Psoas muscle (tissue), 8 donors: Measurements from ENCODE around the gene CNTNAP3. TPM values are rescaled to one million over a fixed set of nuclear protein-coding genes. Genes with fewer than 3 reads are reported as not detected.
"Not testable (repeated sequence)": the region's sequence is repeated elsewhere in the genome, so short reads cannot be mapped to it uniquely, and the experiment has no call there.

Source experiments
- ATAC-seq, 4 donors: fragments of 200-7000 bp; cut with Tn5 transposase; one replicate each; pipeline ENCODE4 v1.9.1; 2020; ENCODE audit warnings: moderate library complexity in 3 of 4, mild to moderate bottlenecking in 2 of 4
- DNase-seq, 2 donors: peaks; one replicate each; pipeline ENCODE4 v3.0.0-alpha.2; 2020
- H3K27ac ChIP-seq: fragments of 200-600 bp; one replicate; pipeline ENCODE4 v1.8.0; 2022
- H3K27me3 ChIP-seq, 3 donors: fragments of 200-600 bp in 1 of 3; one replicate each; pipeline versions ENCODE4 v1.6.1 to v1.8.0; 2013 to 2022; ENCODE audit warnings: low read length in 2 of 3, mild to moderate bottlenecking in 2 of 3, moderate library complexity in 1 of 3; ENCODE audit not compliant: insufficient read depth in 3 of 3
- H3K36me3 ChIP-seq, 2 donors: fragments of 200-600 bp in 1 of 2; one replicate each; pipeline versions ENCODE4 v1.6.1 to v1.8.0; 2013 to 2022; ENCODE audit warnings: low read depth in 1 of 2, mild to moderate bottlenecking in 1 of 2, moderate library complexity in 1 of 2; ENCODE audit not compliant: insufficient read depth in 1 of 2
- H3K4me1 ChIP-seq: fragments of 200-600 bp; one replicate; pipeline ENCODE4 v1.8.0; 2022
- H3K4me3 ChIP-seq: fragments of 200-600 bp; one replicate; pipeline ENCODE4 v1.8.0; 2022; ENCODE audit warnings: mild to moderate bottlenecking
- H3K9me3 ChIP-seq: fragments of 200-600 bp; one replicate; pipeline ENCODE4 v1.8.0; 2022
- WGBS, 3 donors: extraction: QIAGEN DNeasy Blood & Tissue Kit; methylation state at CpG; one replicate each; pipeline versions ENCODE4 v1.1.6 to v1.1.7; 2013; 5-methylcytosine and 5-hydroxymethylcytosine counted together
- intact Hi-C, 2 donors: fragments of 100-400 bp; cut with DNase I; formaldehyde crosslinking; loops; one replicate each; pipeline versions ENCODE4 v1.11.0 to v1.14.2; 2022
- polyA plus RNA-seq, 3 donors: library from polyadenylated mRNA; stranded (reverse); fragments of 200-250 nt; gene quantifications; one replicate each; pipeline ENCODE4 v1.2.3, GENCODE V29; 2013
- total RNA-seq, 4 donors: library from RNA; stranded (reverse); fragmentation: NEBNext Ultra II Directional in 2 of 4; extraction: Animal tissue kit (Norgen Biotek cat#: 25700) in 2 of 4; gene quantifications; one replicate each; pipeline versions ENCODE4 v1.2.1 to v1.2.4, GENCODE V29; 2021 to 2023
- TF ChIP-seq, protein P1 (sequence below): fragments of 200-600 bp; IDR thresholded peaks from one replicate; pipeline ENCODE4 v1.8.0; 2022; ENCODE audit warnings: antibody characterized with exemption
- donor health status: healthy with polysubstance abuse.
- donor health status: DM: no; HTN: no; CAD: no; lungs with moderate emphysema.
- donor health status: Bipolar disorder and iron deficiency.
- donor health status: healthy.
- donor health status: DM: yes; HTN: yes; CAD: no.
- donor health status: DM: no; HTN: no; CAD: no.
- donor health status: DM: no; HTN: no; CAD: no.
- donor health status: DM: yes; HTN: yes; CAD: no.

The CNTNAP3 gene
- total and polyA plus RNA-seq, 7 donors = 0.14 to 1.2 (median 0.33) TPM

DNA sequence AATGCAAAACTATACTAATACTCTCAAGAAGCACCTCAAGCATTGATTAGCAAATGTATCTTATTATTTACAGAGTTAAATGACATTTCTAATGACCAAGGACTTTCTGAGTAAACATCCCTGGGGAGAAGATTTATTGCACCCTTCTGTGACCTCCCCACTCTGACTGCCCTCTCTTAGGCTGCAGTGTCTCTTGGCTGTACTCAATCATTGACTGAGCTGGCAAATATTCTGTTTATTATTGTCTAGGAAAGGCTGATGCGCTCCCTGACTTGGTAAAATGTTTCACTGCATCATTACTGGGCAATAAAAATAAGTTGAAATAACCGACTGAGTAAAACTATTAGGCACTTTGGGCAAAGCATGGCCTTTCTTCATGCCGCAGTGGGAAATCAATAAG is 130.3 kb downstream of the CNTNAP3 start:
- DNase-seq, H3K4me1 ChIP-seq, H3K27me3 ChIP-seq, H3K27ac ChIP-seq, H3K9me3 ChIP-seq, H3K36me3 ChIP-seq, H3K4me3 ChIP-seq, ATAC-seq, intact Hi-C loops: not testable (repeated sequence)
- no CpG with 5 or more reads among the region's 3 CpGs for WGBS, 3 donors

DNA sequence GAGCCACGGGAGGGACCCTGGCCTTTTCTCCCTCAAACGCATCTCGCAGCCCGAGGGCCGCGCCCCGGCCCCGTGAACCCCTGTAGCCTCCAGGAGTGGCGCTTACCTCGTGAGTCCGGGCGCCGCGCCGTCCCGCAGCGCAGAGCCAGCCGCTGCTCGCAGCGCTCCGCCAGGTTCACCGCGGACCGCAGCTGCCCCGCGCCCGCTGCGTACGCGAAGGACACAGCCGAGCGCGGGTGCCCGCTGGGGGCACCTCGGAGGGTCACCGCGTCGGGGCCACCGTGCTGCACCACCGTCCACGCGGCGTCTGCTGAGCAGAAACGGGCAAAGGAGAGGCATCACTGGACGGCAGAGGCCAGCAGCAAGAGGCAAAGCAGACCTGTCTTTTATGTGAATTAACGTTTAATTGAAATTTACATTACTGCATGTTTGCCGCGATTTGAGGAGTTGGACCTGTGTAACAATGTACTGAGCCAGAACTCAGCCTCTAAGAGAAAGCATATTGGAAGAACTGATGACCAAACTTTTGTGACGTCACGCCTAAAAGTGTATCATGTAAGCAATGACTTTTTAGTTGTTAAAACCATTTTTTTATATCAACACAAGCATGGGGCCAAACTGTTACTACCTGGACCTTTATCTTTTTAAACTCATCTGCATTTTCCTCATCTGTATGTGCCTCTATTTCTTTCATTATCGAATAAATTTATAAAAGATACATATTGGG is 155.0 kb downstream of the CNTNAP3 start:
- DNase-seq, H3K27me3 ChIP-seq, ATAC-seq, intact Hi-C loops, H3K36me3 ChIP-seq, H3K4me3 ChIP-seq, H3K27ac ChIP-seq, H3K9me3 ChIP-seq, H3K4me1 ChIP-seq: not testable (repeated sequence)
- 30 to 55% (median 31%) methylated on average over 45 to 49 of the region's 51 CpGs for WGBS, 3 donors

- H3K27me3 ChIP-seq, H3K9me3 ChIP-seq, H3K27ac ChIP-seq, H3K36me3 ChIP-seq, ATAC-seq, intact Hi-C loops, H3K4me3 ChIP-seq, DNase-seq, H3K4me1 ChIP-seq: not testable (repeated sequence)
- WGBS, 3 donors = 60% methylated on average over 1 of the region's 2 CpGs; no CpG with 5 or more reads in 2 of the 3 donors
Observed at GRCh38 chr9:39121401-39121800, 166.6 kb downstream of the CNTNAP3 start.

- H3K27me3 ChIP-seq, H3K4me3 ChIP-seq, H3K36me3 ChIP-seq, H3K4me1 ChIP-seq, intact Hi-C loops, H3K27ac ChIP-seq, H3K9me3 ChIP-seq, ATAC-seq, DNase-seq: not testable (repeated sequence)
Observed at GRCh38 chr9:39111746-39112145, 176.2 kb downstream of the CNTNAP3 start.

GRCh38 chr9:39108145-39108544 is 179.8 kb downstream of the CNTNAP3 start:
- 76 to 90% (median 86%) methylated on average over 9 of the region's 9 CpGs for WGBS, 3 donors
- no peak overlapping the region for H3K4me3 ChIP-seq
- TF ChIP-seq, protein P1, sequence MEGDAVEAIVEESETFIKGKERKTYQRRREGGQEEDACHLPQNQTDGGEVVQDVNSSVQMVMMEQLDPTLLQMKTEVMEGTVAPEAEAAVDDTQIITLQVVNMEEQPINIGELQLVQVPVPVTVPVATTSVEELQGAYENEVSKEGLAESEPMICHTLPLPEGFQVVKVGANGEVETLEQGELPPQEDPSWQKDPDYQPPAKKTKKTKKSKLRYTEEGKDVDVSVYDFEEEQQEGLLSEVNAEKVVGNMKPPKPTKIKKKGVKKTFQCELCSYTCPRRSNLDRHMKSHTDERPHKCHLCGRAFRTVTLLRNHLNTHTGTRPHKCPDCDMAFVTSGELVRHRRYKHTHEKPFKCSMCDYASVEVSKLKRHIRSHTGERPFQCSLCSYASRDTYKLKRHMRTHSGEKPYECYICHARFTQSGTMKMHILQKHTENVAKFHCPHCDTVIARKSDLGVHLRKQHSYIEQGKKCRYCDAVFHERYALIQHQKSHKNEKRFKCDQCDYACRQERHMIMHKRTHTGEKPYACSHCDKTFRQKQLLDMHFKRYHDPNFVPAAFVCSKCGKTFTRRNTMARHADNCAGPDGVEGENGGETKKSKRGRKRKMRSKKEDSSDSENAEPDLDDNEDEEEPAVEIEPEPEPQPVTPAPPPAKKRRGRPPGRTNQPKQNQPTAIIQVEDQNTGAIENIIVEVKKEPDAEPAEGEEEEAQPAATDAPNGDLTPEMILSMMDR = no peak
- intact Hi-C loops = no loop called here
- no peaks in the 10 kb centered on the region for H3K9me3 ChIP-seq
- DNase-seq (no peak), ATAC-seq (no peak)
- no peaks in the 10 kb centered on the region for H3K36me3 ChIP-seq
- no peak overlapping the region for H3K27ac ChIP-seq
- H3K27me3 ChIP-seq = no peaks in the 10 kb centered on the region
- H3K4me1 ChIP-seq = no peaks in the 10 kb centered on the region

DNA sequence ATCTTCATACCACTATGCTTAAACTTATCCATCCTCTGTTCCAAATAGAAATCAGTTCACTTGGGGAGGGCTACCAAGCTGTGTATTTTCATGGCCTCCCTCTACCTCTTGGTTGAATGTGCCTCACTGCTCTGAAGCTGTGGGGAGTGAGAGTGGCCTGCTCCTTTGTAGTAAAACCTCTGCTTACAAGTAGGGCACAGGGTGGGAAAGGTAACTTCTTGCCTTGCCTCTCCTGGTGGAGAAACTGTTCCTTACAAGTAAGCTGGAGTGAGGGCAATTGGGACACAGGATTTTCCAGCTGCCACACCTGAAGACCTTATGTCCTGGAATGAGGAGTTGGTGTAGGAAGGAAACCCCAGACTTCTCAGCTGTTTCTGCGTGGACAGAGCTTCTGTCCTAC is 190.8 kb downstream of the CNTNAP3 start:
- H3K36me3 ChIP-seq, ATAC-seq, H3K4me1 ChIP-seq, DNase-seq, H3K27me3 ChIP-seq, H3K9me3 ChIP-seq, intact Hi-C loops, H3K27ac ChIP-seq, H3K4me3 ChIP-seq: not testable (repeated sequence)
- 57 to 86% (median 86%) methylated on average over 1 of the region's 1 CpG for WGBS, 3 donors

DNA sequence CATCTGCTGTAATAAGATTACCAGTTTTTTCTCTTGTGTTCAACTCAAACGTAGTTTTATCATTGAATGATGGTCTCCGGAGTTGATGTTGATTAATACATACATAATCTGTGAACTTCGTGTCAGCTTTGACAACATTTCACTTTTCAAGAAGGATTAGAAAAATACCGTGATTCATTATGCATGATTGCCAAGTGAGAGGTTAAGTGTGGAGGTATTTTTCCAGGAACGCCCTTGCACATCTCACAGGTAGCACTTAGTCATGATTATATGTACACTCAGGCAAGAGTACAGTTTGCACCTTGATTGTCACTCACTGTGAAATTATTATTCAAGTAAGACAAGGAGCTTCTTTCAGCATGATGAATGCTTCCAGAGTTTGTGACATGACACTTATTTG is 202.7 kb downstream of the CNTNAP3 start:
- DNase-seq, intact Hi-C loops, H3K36me3 ChIP-seq, H3K27me3 ChIP-seq, H3K4me3 ChIP-seq, ATAC-seq, H3K9me3 ChIP-seq, H3K27ac ChIP-seq, H3K4me1 ChIP-seq: not testable (repeated sequence)
- 84 to 88% (median 85%) methylated on average over 5 of the region's 5 CpGs for WGBS, 3 donors

DNA sequence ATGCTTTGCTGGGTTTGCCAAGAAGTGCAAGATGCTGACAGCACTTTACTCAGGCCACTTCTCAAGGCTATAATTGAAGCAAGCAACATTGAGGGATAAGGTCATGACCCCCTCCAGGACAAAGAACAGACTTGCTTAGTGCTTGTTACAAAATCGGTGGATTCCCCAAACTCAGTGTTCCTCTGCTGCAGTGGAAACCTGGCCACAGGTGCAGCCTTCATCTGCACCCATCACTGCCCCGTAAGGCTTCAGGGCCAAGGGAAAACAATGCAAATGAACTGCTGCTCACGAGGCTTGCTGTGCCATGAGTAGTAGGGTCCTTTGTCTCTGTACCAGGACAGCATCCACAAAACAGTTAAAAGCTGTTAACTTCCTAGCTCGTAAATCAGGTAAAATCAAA is 205.4 kb downstream of the CNTNAP3 start:
- H3K27ac ChIP-seq, H3K27me3 ChIP-seq, intact Hi-C loops, H3K9me3 ChIP-seq, H3K4me3 ChIP-seq, DNase-seq, H3K4me1 ChIP-seq, H3K36me3 ChIP-seq, ATAC-seq: not testable (repeated sequence)
- 60 to 73% (median 65%) methylated on average over 4 of the region's 4 CpGs for WGBS, 3 donors

- H3K9me3 ChIP-seq, H3K4me1 ChIP-seq, DNase-seq, H3K27ac ChIP-seq, ATAC-seq, H3K27me3 ChIP-seq, H3K4me3 ChIP-seq, intact Hi-C loops, H3K36me3 ChIP-seq: not testable (repeated sequence)
- 58 to 85% (median 73%) methylated on average over 2 to 3 of the region's 3 CpGs for WGBS, 3 donors
Observed at GRCh38 chr9:39080081-39080480, 207.9 kb downstream of the CNTNAP3 start.

GRCh38 chr9:39078621-39079256 is 209.2 kb downstream of the CNTNAP3 start:
- intact Hi-C loops, H3K36me3 ChIP-seq, H3K9me3 ChIP-seq, ATAC-seq, H3K27ac ChIP-seq, H3K27me3 ChIP-seq, DNase-seq, H3K4me3 ChIP-seq, H3K4me1 ChIP-seq: not testable (repeated sequence)
- 7 to 12% (median 12%) methylated on average over 42 to 48 of the region's 49 CpGs for WGBS, 3 donors
